Natural killer cell (primary cell): Measurements from ENCODE around the gene RGS6. TPM values are rescaled to one million over a fixed set of nuclear protein-coding genes. Genes with fewer than 3 reads are reported as not detected.

ENCODE experiments used
- ATAC-seq, 3 donors: fragments of 150-1000 bp in 2 of 3; fragments of 200-7000 bp in 1 of 3; cut with Tn5 transposase; 1 replicate in 1 of 3; 2 replicates in 2 of 3; pipeline ENCODE4 v1.10.0; 2021; ENCODE audit warnings: mild to moderate bottlenecking in 2 of 3, moderate library complexity in 2 of 3
- DNase-seq, 2 donors: peaks; one replicate each; pipeline versions ENCODE4 v3.0.0 to v3.0.0-alpha.2; 2013 to 2021; ENCODE audit warnings: mixed read lengths in 1 of 2
- H3K27ac ChIP-seq: one replicate; pipeline ENCODE4 v1.5.1; 2013; ENCODE audit warnings: mild to moderate bottlenecking, low read length
- H3K27me3 ChIP-seq: one replicate; pipeline ENCODE4 v1.6.1; 2013; ENCODE audit warnings: low read length; ENCODE audit not compliant: control insufficient read depth, insufficient read depth
- H3K36me3 ChIP-seq: one replicate; pipeline ENCODE4 v1.6.1; 2013; ENCODE audit warnings: low read length; ENCODE audit not compliant: control insufficient read depth, insufficient read depth
- H3K4me1 ChIP-seq: one replicate; pipeline ENCODE4 v1.6.1; 2013; ENCODE audit warnings: low read length; ENCODE audit not compliant: control insufficient read depth, insufficient read depth
- H3K4me3 ChIP-seq: one replicate; pipeline ENCODE4 v1.5.1; 2013; ENCODE audit warnings: low read length
- H3K9me3 ChIP-seq: one replicate; pipeline ENCODE4 v1.6.1; 2013; ENCODE audit warnings: low read length; ENCODE audit not compliant: control insufficient read depth, insufficient read depth
- H3K27ac Mint-ChIP-seq, 2 donors: one replicate each; pipeline ENCODE4 v1.8.0; 2022; ENCODE audit warnings: mild to moderate bottlenecking in 2 of 2, mixed read lengths in 2 of 2, moderate library complexity in 1 of 2
- H3K27me3 Mint-ChIP-seq, 2 donors: one replicate each; pipeline ENCODE4 v1.8.0; 2022; ENCODE audit warnings: low read depth in 2 of 2, mixed read lengths in 2 of 2
- H3K36me3 Mint-ChIP-seq: one replicate; pipeline ENCODE4 v1.8.0; 2022; ENCODE audit warnings: mixed read lengths
- H3K4me1 Mint-ChIP-seq, 2 donors: one replicate each; pipeline ENCODE4 v1.8.0; 2022; ENCODE audit warnings: mixed read lengths in 2 of 2
- H3K4me3 Mint-ChIP-seq: one replicate; pipeline ENCODE4 v1.8.0; 2022; ENCODE audit warnings: mild to moderate bottlenecking, moderate library complexity, mixed read lengths
- H3K9me3 Mint-ChIP-seq, 2 donors: one replicate each; pipeline ENCODE4 v1.8.0; 2022; ENCODE audit warnings: mixed read lengths in 2 of 2
- WGBS: methylation state at CpG from one replicate; pipeline ENCODE4 v1.1.7; 2013; ENCODE audit warnings: missing lambda C conversion rate; ENCODE audit not compliant: insufficient coverage; 5-methylcytosine and 5-hydroxymethylcytosine counted together
- intact Hi-C: fragments of 100-400 bp; cut with micrococcal nuclease; formaldehyde crosslinking; loops from one replicate; pipeline ENCODE4 v1.14.2; 2022
- total RNA-seq, 4 donors: library from RNA; stranded (reverse); fragments of 120-200 nt in 1 of 4; gene quantifications; one replicate each; pipeline versions ENCODE4 v1.2.3 to v1.2.4, GENCODE V29; 2013 to 2022
- TF ChIP-seq, protein P1 (sequence below): fragments of 200-600 bp; IDR thresholded peaks from one replicate; pipeline ENCODE4 v1.8.0; 2022; ENCODE audit warnings: antibody characterized with exemption

The RGS6 gene
- total RNA-seq, 3 donors from 2014 or later (not counting 1 experiment from before 2014, with no cell fraction given) = 0.75 to 1.4 TPM; not detected in 1

GRCh38 chr14:71942904-71943694 is 10.9 kb downstream of the RGS6 start:
- DNase-seq (no peak), ATAC-seq (no peak)
- Histone ChIP-seq H3K4me3 (no peak overlapping the region), H3K9me3 (peaks cover 11% of the 10 kb centered on the region), H3K36me3 (no peaks in the 10 kb centered on the region), H3K27ac (no peak overlapping the region), H3K27me3 (no peaks in the 10 kb centered on the region), H3K4me1 (no peaks in the 10 kb centered on the region)
- Mint-ChIP-seq H3K36me3 (no peaks in the 10 kb centered on the region), H3K9me3 (no peaks in the 10 kb centered on the region), H3K4me1 (no peaks in the 10 kb centered on the region), H3K27me3 (peaks cover 0 to 3% of the 10 kb centered on the region in 2 donors), H3K4me3 (no peak overlapping the region), H3K27ac (no peak overlapping the region)
- TF ChIP-seq, protein P1, sequence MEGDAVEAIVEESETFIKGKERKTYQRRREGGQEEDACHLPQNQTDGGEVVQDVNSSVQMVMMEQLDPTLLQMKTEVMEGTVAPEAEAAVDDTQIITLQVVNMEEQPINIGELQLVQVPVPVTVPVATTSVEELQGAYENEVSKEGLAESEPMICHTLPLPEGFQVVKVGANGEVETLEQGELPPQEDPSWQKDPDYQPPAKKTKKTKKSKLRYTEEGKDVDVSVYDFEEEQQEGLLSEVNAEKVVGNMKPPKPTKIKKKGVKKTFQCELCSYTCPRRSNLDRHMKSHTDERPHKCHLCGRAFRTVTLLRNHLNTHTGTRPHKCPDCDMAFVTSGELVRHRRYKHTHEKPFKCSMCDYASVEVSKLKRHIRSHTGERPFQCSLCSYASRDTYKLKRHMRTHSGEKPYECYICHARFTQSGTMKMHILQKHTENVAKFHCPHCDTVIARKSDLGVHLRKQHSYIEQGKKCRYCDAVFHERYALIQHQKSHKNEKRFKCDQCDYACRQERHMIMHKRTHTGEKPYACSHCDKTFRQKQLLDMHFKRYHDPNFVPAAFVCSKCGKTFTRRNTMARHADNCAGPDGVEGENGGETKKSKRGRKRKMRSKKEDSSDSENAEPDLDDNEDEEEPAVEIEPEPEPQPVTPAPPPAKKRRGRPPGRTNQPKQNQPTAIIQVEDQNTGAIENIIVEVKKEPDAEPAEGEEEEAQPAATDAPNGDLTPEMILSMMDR = no peak
- intact Hi-C loops = no loop called here
- WGBS = 26% methylated on average over 4 of the region's 4 CpGs

DNA sequence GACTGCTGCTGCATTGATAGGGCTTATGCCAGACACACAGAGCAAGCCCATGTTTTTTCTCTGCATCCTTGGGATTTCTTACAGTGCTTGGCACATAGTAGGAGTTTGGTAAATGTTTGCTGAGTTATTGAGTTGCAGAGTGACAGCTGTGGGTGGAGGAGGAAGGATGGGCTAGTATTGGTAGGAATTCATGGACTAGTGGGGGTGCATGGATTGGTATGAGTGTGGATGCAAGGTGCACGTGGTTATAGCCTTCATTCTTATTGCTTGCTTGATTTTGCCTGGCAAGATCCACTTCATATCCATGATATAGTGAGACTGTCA is 11.4 kb downstream of the RGS6 start:
- no peaks in the 10 kb centered on the region for H3K4me1 Mint-ChIP-seq
- peaks cover 0 to 3% of the 10 kb centered on the region in 2 donors for H3K27me3 Mint-ChIP-seq
- no peaks in the 10 kb centered on the region for H3K9me3 Mint-ChIP-seq
- H3K36me3 Mint-ChIP-seq = no peaks in the 10 kb centered on the region
- TF ChIP-seq, protein P1 = no peak
- Histone ChIP-seq H3K27ac (no peak overlapping the region), H3K36me3 (no peaks in the 10 kb centered on the region), H3K9me3 (peaks cover 11% of the 10 kb centered on the region), H3K4me3 (no peak overlapping the region), H3K27me3 (no peaks in the 10 kb centered on the region), H3K4me1 (no peaks in the 10 kb centered on the region)
- H3K4me3 Mint-ChIP-seq = no peak overlapping the region
- no peak overlapping the region for H3K27ac Mint-ChIP-seq
- DNase-seq (no peak), ATAC-seq (no peak)
- intact Hi-C loops = no loop called here
- WGBS = 44% methylated on average over 1 of the region's 1 CpG

- 66% methylated on average over 5 of the region's 5 CpGs for WGBS
- TF ChIP-seq, protein P1 = no peak
- Histone ChIP-seq H3K36me3 (no peaks in the 10 kb centered on the region), H3K9me3 (no peaks in the 10 kb centered on the region), H3K27me3 (no peaks in the 10 kb centered on the region), H3K27ac (no peak overlapping the region), H3K4me3 (no peak overlapping the region), H3K4me1 (no peaks in the 10 kb centered on the region)
- Mint-ChIP-seq H3K27ac (no peak overlapping the region), H3K4me3 (no peak overlapping the region), H3K9me3 (peaks cover 0 to 5% of the 10 kb centered on the region in 2 donors), H3K4me1 (no peaks in the 10 kb centered on the region), H3K27me3 (peaks cover 12 to 14% of the 10 kb centered on the region in 2 donors), H3K36me3 (no peaks in the 10 kb centered on the region)
- intact Hi-C loops = no loop called here
- ATAC-seq (no peak), DNase-seq (no peak)
These were observed 15.8 kb downstream of the RGS6 start for GRCh38 chr14:71947947-71948500.
